Thoracic aorta (tissue), 2 donors: ENCODE measurements around the gene MFSD6L. TPM values are rescaled to one million over a fixed set of nuclear protein-coding genes. Genes with fewer than 3 reads are reported as not detected.

Source experiments
- ATAC-seq: fragments of 150-250 bp; one replicate; pipeline ENCODE4 v1.8.0; 2017; ENCODE audit warnings: low read depth; ENCODE audit not compliant: insufficient number of reproducible peaks, low FRiP score
- DNase-seq: peaks from one replicate; pipeline ENCODE4 v3.0.0-alpha.2; 2020; ENCODE audit warnings: low spot score
- H3K27ac ChIP-seq, 2 donors: fragments of 200-600 bp; sonication (generic); 1 replicate in 1 of 2; 2 replicates in 1 of 2; pipeline ENCODE4 v1.5.1; 2016; ENCODE audit warnings: mild to moderate bottlenecking in 2 of 2, moderate library complexity in 2 of 2
- H3K27me3 ChIP-seq: fragments of 200-600 bp; sonication (generic); replicated peaks from 2 replicates; pipeline ENCODE4 v1.6.0; 2016; ENCODE audit warnings: mild to moderate bottlenecking; ENCODE audit not compliant: insufficient read depth
- H3K36me3 ChIP-seq: fragments of 200-600 bp; sonication (generic); one replicate; pipeline ENCODE4 v1.5.1; 2016
- H3K4me1 ChIP-seq, 2 donors: fragments of 200-600 bp; sonication (generic); 1 replicate in 1 of 2; 2 replicates in 1 of 2; pipeline versions ENCODE4 v1.5.1 to v1.6.0; 2016; ENCODE audit warnings: low read depth in 2 of 2, mild to moderate bottlenecking in 1 of 2; ENCODE audit not compliant: control insufficient read depth in 1 of 2
- H3K4me3 ChIP-seq: fragments of 200-600 bp; sonication (generic); 2 replicates; pipeline ENCODE4 v1.5.1; 2016; ENCODE audit warnings: mild to moderate bottlenecking
- H3K9me3 ChIP-seq: fragments of 200-600 bp; sonication (generic); 2 replicates; pipeline ENCODE4 v1.5.1; 2016
- total RNA-seq, 2 donors: library from RNA; depleted of rRNA; stranded (reverse); fragments of >200 nt; gene quantifications; one replicate each; pipeline versions ENCODE4 v1.1.0 to v1.2.3, GENCODE V29; 2016
- TF ChIP-seq, protein P1 (sequence below): fragments of 200-600 bp; sonication (generic); IDR thresholded peaks from one replicate; pipeline ENCODE4 v1.5.1; 2019; ENCODE audit warnings: antibody characterized with exemption

Gene MFSD6L
- total RNA-seq, 2 donors from 2014 or later = 0.27 TPM; not detected in 1

DNA sequence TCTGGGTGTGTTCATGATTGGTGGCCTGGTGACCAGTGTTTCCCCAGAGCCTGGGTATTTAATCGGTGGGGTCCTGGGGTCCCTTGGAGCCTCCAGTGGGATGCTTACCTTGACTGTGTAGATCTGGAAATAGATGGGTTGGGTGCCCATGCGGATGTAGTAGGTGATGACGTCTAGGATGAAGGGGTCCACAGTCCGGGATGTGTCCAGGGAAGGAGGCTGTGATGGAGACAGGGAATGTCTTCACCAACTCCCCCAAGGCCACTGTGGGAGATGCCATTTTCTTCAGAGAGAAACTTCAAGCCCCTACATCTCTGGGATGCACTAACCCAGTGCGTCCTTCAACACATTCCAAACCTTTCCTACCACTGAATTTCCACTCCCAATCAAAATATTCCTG, 24.1 kb upstream of the MFSD6L start:
- no peaks in the 10 kb centered on the region for H3K36me3 ChIP-seq
- TF ChIP-seq, protein P1, sequence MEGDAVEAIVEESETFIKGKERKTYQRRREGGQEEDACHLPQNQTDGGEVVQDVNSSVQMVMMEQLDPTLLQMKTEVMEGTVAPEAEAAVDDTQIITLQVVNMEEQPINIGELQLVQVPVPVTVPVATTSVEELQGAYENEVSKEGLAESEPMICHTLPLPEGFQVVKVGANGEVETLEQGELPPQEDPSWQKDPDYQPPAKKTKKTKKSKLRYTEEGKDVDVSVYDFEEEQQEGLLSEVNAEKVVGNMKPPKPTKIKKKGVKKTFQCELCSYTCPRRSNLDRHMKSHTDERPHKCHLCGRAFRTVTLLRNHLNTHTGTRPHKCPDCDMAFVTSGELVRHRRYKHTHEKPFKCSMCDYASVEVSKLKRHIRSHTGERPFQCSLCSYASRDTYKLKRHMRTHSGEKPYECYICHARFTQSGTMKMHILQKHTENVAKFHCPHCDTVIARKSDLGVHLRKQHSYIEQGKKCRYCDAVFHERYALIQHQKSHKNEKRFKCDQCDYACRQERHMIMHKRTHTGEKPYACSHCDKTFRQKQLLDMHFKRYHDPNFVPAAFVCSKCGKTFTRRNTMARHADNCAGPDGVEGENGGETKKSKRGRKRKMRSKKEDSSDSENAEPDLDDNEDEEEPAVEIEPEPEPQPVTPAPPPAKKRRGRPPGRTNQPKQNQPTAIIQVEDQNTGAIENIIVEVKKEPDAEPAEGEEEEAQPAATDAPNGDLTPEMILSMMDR = no peak
- H3K27ac ChIP-seq = no peak overlapping the region
- ATAC-seq (no peak), DNase-seq (no peak)
- no peaks in the 10 kb centered on the region for H3K27me3 ChIP-seq
- H3K4me1 ChIP-seq = no peaks in the 10 kb centered on the region
- peaks cover 4% of the 10 kb centered on the region for H3K9me3 ChIP-seq
- H3K4me3 ChIP-seq = no peak overlapping the region

DNA sequence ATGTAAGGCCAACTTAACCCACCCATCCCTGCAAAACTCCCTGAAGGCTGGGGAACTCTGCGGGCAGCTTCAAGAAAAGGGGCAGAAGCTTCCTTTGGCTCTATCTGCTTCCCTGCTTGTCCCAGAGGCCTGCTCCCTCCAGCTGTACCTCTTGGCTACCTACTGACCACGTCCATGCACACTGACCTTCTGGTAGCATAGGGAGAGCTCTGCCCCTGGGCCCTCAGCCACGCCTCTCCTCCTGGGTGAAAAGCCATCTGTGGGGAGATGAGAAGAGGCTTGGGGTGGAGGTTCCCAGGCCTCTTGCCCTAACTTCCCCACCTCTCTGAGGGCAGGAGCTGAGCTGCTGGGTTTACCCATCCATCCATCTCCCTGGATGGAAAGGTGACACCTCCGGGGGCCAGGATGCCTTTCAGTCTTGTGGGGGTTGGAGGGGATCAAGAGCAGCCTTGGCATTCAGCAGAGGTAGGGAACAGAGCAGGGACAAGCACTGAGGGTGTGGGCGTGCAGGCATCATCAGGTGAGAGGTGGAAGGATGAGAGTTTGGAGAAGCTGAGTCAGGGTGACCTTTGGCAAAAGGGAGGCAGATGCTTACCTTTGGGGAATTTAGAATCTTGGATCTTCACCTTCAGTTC, 23.4 kb upstream of the MFSD6L start:
- ATAC-seq (no peak), DNase-seq (no peak)
- H3K4me1 ChIP-seq = no peaks in the 10 kb centered on the region
- no peaks in the 10 kb centered on the region for H3K36me3 ChIP-seq
- H3K27ac ChIP-seq = no peak overlapping the region
- H3K27me3 ChIP-seq = no peaks in the 10 kb centered on the region
- H3K4me3 ChIP-seq = no peak overlapping the region
- TF ChIP-seq, protein P1 = no peak
- H3K9me3 ChIP-seq = peaks cover 4% of the 10 kb centered on the region

DNA sequence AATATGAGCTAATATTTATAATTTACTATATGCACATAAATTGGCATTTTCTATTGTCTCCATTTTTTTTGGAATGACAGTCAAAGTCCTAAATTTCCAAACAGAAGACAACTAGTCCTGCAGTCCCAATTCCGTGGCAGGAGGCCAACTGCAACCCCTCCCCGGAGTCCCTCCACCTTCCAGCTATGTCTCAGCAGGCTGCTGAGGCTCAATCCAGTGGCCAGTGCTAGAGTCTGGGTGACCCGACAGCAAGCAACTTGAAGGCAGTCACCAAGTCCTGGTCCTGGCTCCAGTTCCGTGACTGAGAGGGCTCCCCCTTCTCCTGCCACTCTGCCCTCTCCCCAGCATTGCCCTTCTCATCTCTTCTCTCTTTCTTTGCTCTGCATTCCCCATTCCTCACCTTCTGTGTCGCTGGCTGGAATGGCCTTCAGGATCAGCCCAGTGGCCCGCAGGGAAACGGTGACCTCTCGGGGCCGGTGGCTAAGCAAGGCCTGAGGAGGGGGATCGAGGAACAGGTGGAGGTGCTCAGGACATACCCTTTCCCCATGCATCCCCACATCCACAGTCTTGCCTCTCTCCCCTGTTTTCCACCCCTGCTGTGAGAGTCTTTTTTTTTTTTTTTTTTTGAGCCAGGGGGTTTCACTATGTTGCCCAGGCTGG, 22.4 kb upstream of the MFSD6L start:
- TF ChIP-seq, protein P1 = no peak
- no peaks in the 10 kb centered on the region for H3K27me3 ChIP-seq
- H3K36me3 ChIP-seq = no peaks in the 10 kb centered on the region
- H3K4me1 ChIP-seq = no peaks in the 10 kb centered on the region
- peaks cover 4% of the 10 kb centered on the region for H3K9me3 ChIP-seq
- no peak overlapping the region for H3K27ac ChIP-seq
- ATAC-seq = no peak
- H3K4me3 ChIP-seq = no peak overlapping the region
- no peak for DNase-seq

DNA sequence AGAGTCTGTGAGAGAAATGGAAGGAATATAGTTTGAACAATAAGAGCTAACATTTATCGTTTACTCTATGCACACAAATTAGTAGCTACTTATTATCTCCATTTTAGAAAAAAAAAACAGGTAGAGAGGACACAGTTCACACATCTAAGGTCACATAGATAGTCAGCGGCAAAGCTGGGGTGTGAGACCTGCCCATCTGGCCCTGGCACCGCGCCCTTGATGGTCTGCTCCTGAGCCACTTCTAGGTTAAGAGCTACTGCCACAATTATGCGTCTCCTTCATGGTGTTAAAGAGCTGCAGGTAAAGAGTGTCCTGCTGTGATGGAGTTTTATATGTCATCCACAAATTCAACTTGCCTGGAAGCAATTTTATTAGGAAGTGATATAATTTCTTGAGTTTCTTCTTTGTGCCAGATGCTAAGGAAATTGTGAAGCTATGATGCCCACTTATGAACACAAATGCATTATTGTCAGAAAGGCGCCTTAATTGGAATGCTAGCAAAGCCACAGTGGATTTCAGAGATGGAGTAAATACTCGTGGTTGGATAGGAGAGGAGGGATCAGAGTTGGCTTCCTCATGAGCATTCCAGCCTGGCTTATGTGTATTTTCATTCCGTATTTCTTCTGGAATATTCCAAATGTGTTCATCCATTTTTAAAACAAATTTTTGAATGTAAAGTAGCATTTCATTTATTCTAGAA, 21.3 kb upstream of the MFSD6L start:
- H3K4me3 ChIP-seq = no peak overlapping the region
- no peak overlapping the region for H3K27ac ChIP-seq
- H3K9me3 ChIP-seq = peaks cover 4% of the 10 kb centered on the region
- H3K4me1 ChIP-seq = no peaks in the 10 kb centered on the region
- H3K27me3 ChIP-seq = no peaks in the 10 kb centered on the region
- TF ChIP-seq, protein P1 = no peak
- no peaks in the 10 kb centered on the region for H3K36me3 ChIP-seq
- DNase-seq = no peak
- no peak for ATAC-seq

DNA sequence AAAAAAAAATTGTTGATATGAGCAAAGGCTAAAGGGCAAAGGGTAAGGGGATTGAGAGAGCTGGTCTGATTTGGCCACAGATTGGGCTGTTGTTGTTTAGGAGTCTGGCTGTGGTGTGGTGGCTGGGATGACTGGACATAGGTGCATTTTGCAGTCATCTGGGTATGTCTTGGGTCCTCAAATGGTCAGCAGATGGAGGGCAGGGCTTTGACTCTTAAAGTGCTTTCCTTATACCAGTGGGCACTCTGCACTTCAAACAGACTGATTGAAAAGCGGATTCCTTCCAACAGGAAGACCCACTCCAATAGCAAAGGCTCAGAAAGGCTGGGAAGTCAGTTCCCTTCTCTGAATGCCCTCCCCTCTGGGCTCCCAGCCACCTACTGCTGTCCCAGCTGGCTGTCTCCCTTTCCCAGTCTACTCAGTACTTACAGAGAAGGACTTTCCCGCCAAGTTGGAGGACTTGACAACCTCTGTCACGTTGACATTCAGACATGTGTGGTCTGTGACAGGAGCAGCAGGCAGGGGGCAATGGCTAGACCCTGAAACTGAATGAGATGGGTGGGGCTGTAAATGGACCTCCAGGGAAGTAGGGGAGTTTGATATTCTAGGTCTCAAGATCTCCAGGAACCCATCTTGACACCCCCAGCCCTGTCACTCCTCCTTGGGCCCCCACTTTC, 19.6 kb upstream of the MFSD6L start:
- no peak for DNase-seq
- TF ChIP-seq, protein P1 = no peak
- ATAC-seq = no peak
- peaks cover 4% of the 10 kb centered on the region for H3K27me3 ChIP-seq
- H3K4me1 ChIP-seq = no peaks in the 10 kb centered on the region
- H3K27ac ChIP-seq = no peak overlapping the region
- H3K9me3 ChIP-seq = no peaks in the 10 kb centered on the region
- H3K4me3 ChIP-seq = no peak overlapping the region
- no peaks in the 10 kb centered on the region for H3K36me3 ChIP-seq
